Inferior parietal cortex (tissue), 1 donor: ENCODE results near the gene THRAP3.
A peak's percentile ranks its signal among the peaks of the same experiment; 100 is the strongest.

ENCODE experiments used
- DNase-seq: peaks from one replicate; pipeline ENCODE4 v3.0.0-alpha.2; 2016; ENCODE audit errors: extremely low spot score

The THRAP3 gene

GRCh38 chr1:36297062-36297461, 72.8 kb downstream of the THRAP3 start:
- no peak for DNase-seq

GRCh38 chr1:36298640-36299039, 74.4 kb downstream of the THRAP3 start:
- DNase-seq = no peak

DNA sequence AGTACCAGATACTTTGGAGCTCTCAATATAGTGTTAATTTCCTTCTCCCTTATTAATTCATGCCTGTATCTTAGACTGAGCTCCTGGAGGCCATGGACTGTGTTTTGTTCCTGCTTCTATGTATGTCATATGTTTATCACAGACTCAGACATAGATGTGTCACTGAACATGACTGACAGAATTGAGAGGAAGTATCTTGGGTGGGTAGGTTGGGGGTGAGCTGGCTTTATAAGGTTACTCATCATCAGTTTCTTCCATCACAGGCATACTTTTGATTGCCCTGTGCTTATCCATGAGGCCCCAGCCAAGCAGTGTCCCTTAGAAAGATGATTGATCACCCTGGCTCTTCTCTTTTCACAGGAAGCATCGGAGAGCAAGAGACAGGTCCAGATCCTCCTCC, 76.3 kb downstream of the THRAP3 start:
- DNase-seq = no peak

DNA sequence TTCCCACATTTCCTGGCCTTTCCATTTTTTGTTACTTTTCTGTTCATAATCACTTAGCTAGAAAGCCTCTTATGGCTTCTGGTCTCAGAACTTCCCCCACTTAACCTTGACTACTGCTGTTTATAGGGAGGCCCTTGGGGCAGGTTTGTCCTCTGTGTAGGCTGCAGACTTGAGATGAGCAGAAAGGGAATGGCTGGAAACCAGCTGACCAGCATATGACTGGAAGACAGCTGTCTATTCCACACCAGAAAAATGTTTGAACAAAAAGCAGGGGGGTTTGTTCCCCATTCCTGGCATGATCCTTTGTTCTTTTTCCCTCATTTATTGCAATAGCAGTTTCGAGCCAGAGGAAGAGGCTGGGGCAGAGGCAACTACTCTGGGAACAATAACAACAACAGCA, 77.0 kb downstream of the THRAP3 start:
- DNase-seq = no peak

GRCh38 chr1:36303244-36303643, 79.0 kb downstream of the THRAP3 start:
- no peak for DNase-seq

- DNase-seq = no peak
Measured at GRCh38 chr1:36303650-36304360, 79.6 kb downstream of the THRAP3 start.

DNA sequence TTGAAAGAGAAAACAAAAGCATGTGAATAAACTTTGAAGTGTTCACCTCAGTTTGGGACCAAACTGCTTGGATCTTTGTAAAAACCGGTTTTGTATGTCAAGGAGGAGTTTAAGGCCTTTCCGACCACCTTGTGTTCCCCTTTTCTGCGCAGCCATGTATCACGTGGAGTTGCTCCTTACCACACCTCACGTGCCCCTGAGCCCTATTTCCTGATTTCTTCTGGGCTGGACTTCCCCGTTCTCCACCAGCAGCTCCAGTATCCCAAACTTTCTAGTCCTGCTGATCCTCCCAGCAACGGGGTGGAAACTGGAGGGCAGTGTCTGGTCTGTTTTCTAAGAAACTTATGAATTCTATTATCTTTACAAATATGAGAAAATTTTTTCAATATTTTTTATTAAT, 80.3 kb downstream of the THRAP3 start:
- no peak for DNase-seq

GRCh38 chr1:36304970-36305914, 81.0 kb downstream of the THRAP3 start:
- no peak for DNase-seq

GRCh38 chr1:36305915-36306209, 81.6 kb downstream of the THRAP3 start:
- no peak for DNase-seq

GRCh38 chr1:36306210-36306901, 82.1 kb downstream of the THRAP3 start, which contains the start of gene SH3D21:
SH3D21 (plus strand) TSS chr1:36306368; CDS start chr1:36306421, 53 bp downstream.
- DNase-seq = no peak

DNA sequence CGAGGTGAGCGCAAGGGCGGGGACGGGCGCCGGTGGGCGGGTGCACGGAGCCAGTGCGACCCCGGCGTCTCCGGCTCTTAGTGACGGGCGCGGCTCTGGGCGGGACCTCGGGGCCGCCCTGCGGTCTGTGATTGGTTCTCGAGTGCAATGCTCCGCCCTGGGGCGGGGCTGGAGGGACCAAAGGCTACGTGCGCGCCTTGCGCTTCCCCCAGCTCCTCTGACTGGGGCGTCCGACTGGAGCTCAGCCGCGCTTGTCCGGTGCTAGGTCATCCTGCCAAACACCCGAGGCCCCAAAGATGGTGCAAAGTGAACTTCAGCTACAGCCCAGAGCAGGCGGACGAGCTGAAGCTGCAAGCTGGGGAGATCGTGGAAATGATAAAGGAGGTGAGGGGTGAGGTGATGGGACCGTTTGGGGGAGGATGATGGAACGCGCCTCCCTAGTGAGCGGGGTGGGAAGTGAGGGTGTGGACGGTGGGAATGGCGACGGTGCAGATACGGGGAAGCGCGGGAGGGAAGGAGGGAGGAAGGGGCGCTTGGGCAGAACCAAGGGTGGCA, 82.7 kb downstream of the THRAP3 start:
- peak; percentile 89 for DNase-seq

- no peak for DNase-seq
Measured at GRCh38 chr1:36307601-36308330, 83.5 kb downstream of the THRAP3 start.

- no peak for DNase-seq
Measured at GRCh38 chr1:36309397-36309796, 85.2 kb downstream of the THRAP3 start.

DNA sequence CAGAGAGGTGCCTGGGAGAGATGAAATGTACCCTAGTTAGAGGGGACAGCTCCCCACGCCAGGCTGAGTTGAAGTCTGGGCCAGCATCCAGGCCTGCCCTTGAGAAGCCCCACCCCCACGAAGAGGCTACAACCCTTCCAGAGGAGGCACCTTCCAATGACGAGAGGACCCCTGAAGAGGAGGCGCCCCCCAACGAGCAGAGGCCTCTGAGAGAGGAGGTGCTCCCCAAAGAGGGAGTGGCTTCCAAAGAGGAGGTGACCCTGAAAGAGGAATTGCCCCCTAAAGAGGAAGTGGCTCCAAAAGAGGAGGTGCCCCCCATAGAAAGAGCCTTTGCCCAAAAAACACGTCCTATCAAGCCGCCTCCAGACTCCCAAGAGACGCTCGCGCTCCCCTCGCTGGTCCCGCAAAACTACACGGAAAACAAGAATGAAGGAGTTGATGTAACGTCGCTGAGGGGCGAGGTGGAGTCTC, 96.1 kb downstream of the THRAP3 start:
- DNase-seq = no peak

- DNase-seq = no peak
Measured at GRCh38 chr1:36320767-36321118, 96.5 kb downstream of the THRAP3 start.

DNA sequence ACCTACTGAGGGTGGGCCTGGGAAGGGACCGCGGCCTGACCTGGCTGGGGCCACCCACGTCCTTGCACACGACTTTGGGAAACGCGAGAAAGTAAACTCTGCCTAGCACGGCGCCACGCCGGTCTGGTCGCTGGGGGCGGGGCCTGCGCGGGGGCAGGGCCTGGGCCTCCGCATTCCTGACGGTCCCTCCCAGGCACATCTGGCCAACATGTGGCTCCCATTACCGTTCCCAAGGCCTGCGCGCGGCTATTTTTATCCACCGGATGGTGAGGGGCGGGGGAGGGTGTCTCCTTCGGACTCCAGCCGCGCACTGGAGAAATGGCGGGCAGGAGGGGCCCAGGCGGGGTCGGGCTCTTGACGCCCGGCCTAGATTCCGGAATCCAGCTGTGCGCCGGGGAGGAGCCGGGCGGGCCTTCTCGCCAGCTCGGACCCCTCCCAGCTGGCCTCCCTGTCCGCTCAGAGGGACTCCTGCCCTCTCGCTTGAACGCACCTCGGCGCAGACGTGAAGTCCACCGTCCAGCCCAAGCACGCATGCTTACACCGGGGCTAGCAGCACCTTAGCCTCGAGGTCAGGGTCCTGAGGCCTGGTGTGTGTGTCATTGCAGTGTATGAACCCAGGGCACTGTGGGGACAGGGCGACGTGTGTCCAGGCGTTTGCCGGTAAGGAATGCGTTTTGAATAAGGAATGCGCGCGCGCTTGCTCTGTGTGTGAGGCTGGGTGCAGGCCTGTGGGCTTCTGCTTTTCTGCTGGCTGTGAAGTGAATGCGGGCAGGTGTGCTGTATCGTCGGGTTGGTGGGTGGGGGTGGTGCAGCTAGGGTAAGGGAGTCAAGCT, 97.1 kb downstream of the THRAP3 start:
- no peak for DNase-seq

GRCh38 chr1:36322041-36322785, 98.0 kb downstream of the THRAP3 start:
- no peak for DNase-seq

- DNase-seq = no peak
Measured at GRCh38 chr1:36322786-36323635, 98.8 kb downstream of the THRAP3 start.
